Neural cell (in vitro differentiated cells): ENCODE measurements around the gene SMYD5.

ENCODE experiments used
- CTCF ChIP-seq: fragments of 450-650 bp; IDR thresholded peaks from 2 replicates; pipeline ENCODE4 v1.5.1; 2014; ENCODE audit warnings: antibody characterized with exemption, mild to moderate bottlenecking, moderate library complexity; ENCODE audit not compliant: poor library complexity, severe bottlenecking
- EP300 ChIP-seq: fragments of 450-650 bp; conservative IDR thresholded peaks from 2 replicates; pipeline ENCODE4 v1.6.1; 2014; ENCODE audit warnings: antibody characterized with exemption, mild to moderate bottlenecking, moderate library complexity; ENCODE audit not compliant: poor library complexity, severe bottlenecking
- EZH2 ChIP-seq: fragments of 200-600, 300-800 bp; shearing (Covaris generic), sonication (generic); IDR thresholded peaks from 2 replicates; pipeline ENCODE4 v1.6.1; 2014; ENCODE audit warnings: antibody characterized with exemption, low read length, borderline replicate concordance, mild to moderate bottlenecking; ENCODE audit not compliant: insufficient read depth, poor library complexity, severe bottlenecking
- MXI1 ChIP-seq: fragments of 450-650 bp; conservative IDR thresholded peaks from 2 replicates; pipeline ENCODE4 v1.6.1; 2014; ENCODE audit warnings: antibody characterized with exemption, mild to moderate bottlenecking; ENCODE audit not compliant: poor library complexity, severe bottlenecking
- POLR2AphosphoS5 ChIP-seq: IDR thresholded peaks from 2 replicates; pipeline ENCODE4 v1.6.1; 2012
- RAD21 ChIP-seq: fragments of 450-650 bp; conservative IDR thresholded peaks from 2 replicates; pipeline ENCODE4 v1.6.1; 2014; ENCODE audit warnings: antibody characterized with exemption, mild to moderate bottlenecking, moderate library complexity
- REST ChIP-seq: IDR thresholded peaks from 2 replicates; pipeline ENCODE4 v1.6.1; 2012; ENCODE audit warnings: borderline replicate concordance
- TAF1 ChIP-seq: IDR thresholded peaks from 2 replicates; pipeline ENCODE4 v1.6.1; 2012; ENCODE audit warnings: low read depth

- TF ChIP-seq EP300 (no peak), EZH2 (no peak), CTCF (no peak), REST (no peak), TAF1 (no peak), POLR2AphosphoS5 (no peak), MXI1 (no peak), RAD21 (no peak)
These were observed 13.0 kb downstream of the SMYD5 start for GRCh38 chr2:73227086-73227485.
